ENCODE data around the gene HIF3A.
"Not testable (repeated sequence)": the region's sequence is repeated elsewhere in the genome, so short reads cannot be mapped to it uniquely, and the experiment has no call there.

The HIF3A gene

GRCh38 chr19:46375476-46376067 lies 78.7 kb downstream of the HIF3A start:
- H3K9me3 Mint-ChIP-seq, H3K36me3 Mint-ChIP-seq, H3K27ac Mint-ChIP-seq, H3K4me3 Mint-ChIP-seq, H3K27me3 Mint-ChIP-seq: not testable (repeated sequence)
- peaks cover 17% of the 10 kb centered on the region for H3K4me1 Mint-ChIP-seq

- Mint-ChIP-seq H3K4me1 (peaks cover 15% of the 10 kb centered on the region), H3K27me3 (no peaks in the 10 kb centered on the region), H3K27ac (no peak overlapping the region), H3K9me3 (no peaks in the 10 kb centered on the region), H3K36me3 (peaks cover 15% of the 10 kb centered on the region), H3K4me3 (no peak overlapping the region)
Measured at GRCh38 chr19:46376241-46377153, 79.7 kb downstream of the HIF3A start.

DNA sequence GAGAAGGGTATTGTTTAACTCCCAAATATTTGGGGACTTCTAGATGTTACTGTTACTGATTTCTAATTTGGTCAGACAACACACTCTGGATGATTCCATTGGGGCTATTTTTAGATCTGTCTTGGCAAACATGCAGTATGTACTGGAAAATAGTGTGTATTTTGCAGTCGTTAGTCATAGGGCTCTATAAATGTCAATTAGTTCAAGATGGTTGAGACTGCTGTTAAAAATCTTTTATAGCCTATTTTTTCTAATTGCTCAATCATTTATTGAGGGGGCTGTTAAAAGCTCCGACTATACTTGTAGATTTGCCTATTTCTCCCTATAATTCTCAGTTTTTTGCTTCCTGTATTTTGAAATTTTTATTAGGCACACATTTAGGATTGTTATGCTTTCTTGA lies 81.4 kb downstream of the HIF3A start:
- Mint-ChIP-seq H3K27me3 (no peaks in the 10 kb centered on the region), H3K9me3 (no peaks in the 10 kb centered on the region), H3K4me3 (no peak overlapping the region), H3K36me3 (peaks cover 15% of the 10 kb centered on the region), H3K4me1 (peaks cover 11% of the 10 kb centered on the region), H3K27ac (no peak overlapping the region)

GRCh38 chr19:46380690-46381089 lies 83.8 kb downstream of the HIF3A start:
- H3K36me3 Mint-ChIP-seq, result peaks cover 16% of the 10 kb centered on the region
- no peaks in the 10 kb centered on the region for H3K9me3 Mint-ChIP-seq
- no peak overlapping the region for H3K27ac Mint-ChIP-seq
- no peak overlapping the region for H3K4me3 Mint-ChIP-seq
- no peaks in the 10 kb centered on the region for H3K27me3 Mint-ChIP-seq
- peaks cover 11% of the 10 kb centered on the region for H3K4me1 Mint-ChIP-seq

GRCh38 chr19:46381346-46381745 lies 84.5 kb downstream of the HIF3A start:
- Mint-ChIP-seq H3K27me3 (no peaks in the 10 kb centered on the region), H3K9me3 (no peaks in the 10 kb centered on the region), H3K4me3 (no peak overlapping the region), H3K27ac (peak overlapping the region; percentile 23), H3K4me1 (peaks cover 11% of the 10 kb centered on the region), H3K36me3 (peaks cover 17% of the 10 kb centered on the region)

DNA sequence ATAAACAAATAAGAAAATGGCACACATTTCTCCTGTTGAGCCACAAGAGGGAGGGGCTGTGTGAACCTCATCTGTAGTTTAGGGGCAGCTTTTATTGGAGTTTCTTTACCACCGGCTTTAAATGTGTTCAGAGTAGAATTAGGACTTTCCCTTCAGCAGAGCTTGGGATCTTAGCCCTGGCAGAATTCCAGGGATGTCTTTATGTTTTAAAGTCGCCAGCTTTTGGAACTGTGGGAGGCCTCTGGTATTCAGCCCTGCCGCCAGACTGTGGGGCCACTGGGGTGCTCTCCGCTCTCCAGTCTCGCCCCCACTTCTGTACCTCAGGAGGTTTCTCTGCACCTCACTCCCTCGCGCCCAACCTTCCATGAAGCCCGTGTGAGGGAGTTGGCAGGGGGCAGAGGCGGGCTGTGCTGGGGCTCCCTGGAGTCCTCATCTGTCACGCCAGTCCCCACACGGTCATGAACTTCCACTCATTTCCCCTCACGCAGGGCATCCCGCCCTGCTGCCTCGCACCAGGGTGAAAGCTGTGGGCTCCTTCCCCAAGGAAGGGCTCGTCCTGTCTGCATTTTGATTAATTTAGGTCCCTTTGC lies 85.0 kb downstream of the HIF3A start:
- Mint-ChIP-seq H3K27ac (peak overlapping the region; percentile 23), H3K4me3 (no peak overlapping the region), H3K27me3 (no peaks in the 10 kb centered on the region), H3K4me1 (peaks cover 11% of the 10 kb centered on the region), H3K9me3 (no peaks in the 10 kb centered on the region), H3K36me3 (peaks cover 18% of the 10 kb centered on the region)

DNA sequence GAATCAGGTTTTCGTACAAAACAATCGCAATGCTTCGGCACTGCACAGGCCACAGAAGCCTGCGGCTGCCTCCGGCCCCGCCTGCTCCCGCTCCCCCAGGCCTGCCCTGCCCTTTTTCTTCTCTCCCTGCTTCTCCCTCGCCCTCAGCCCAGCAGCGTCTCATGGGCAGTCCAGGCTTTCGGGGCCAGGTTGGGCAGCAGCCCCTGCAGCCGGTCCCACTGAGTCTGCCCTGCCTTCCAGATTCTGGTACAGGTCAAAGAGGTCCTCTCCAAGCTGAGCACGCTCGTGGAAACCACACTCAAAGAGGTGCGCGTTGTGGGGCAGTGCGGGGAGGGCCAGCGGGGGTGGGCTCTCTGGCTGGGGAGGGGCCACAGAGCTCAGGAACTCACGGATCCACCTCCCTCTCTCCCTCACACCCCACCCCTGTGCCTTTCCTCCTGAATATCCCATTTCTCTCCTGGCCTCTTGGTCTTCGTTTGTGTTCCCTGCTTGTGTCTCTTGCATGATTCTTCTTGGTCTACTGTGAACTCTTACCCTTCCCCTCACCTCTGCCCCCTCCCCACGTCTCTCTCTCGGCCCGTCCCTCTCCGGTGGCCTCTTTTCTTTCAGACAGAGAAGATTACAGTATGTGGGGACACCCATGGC lies 86.5 kb downstream of the HIF3A start:
- Mint-ChIP-seq H3K27ac (no peak overlapping the region), H3K27me3 (no peaks in the 10 kb centered on the region), H3K36me3 (peaks cover 23% of the 10 kb centered on the region), H3K9me3 (no peaks in the 10 kb centered on the region), H3K4me3 (no peak overlapping the region), H3K4me1 (peaks cover 11% of the 10 kb centered on the region)

DNA sequence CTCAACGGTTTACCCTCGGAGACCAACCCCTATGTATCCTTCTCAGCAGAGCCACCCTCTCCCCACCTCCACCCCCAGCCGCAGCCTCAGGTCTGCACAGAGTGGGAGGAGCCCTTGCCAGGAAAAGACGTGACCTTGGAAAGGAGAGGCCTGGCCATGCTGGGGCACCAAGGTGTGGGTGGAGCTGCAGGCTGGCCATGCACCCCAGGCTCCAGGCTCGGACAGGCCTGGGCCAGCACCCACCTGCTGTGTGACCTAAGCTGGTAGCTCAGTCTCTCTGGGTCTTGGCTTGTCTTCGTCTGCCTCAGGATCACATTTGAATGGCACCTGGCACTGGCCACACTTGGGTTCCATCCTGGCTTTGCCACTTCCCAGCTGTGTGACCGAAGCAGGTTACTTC lies 87.0 kb downstream of the HIF3A start:
- Mint-ChIP-seq H3K9me3 (no peaks in the 10 kb centered on the region), H3K27ac (no peak overlapping the region), H3K4me3 (no peak overlapping the region), H3K36me3 (peaks cover 23% of the 10 kb centered on the region), H3K27me3 (no peaks in the 10 kb centered on the region), H3K4me1 (peaks cover 8% of the 10 kb centered on the region)

DNA sequence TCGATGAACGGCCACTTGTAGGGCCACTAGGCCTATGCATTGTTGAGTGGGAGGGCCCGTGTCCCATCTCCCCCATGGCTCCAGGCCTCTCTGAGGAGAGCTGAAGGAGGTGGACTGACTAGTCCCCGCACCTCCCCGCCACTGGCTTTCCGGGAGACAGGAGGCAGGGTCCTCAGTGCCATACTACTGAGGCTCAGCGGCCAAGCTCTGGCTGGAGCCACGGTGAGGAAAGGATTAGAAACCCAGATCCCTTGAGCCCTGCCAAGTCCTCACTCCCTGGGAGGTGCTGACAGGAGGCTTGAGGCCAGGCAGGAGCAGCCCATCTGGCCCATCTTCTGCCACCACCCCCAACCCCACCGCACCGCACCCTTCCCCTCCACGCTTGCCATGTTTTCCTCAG lies 87.6 kb downstream of the HIF3A start:
- Mint-ChIP-seq H3K4me3 (no peak overlapping the region), H3K9me3 (no peaks in the 10 kb centered on the region)

GRCh38 chr19:46385636-46386035 lies 88.8 kb downstream of the HIF3A start:
- H3K27ac Mint-ChIP-seq, result no peak overlapping the region
- H3K9me3 Mint-ChIP-seq, result no peaks in the 10 kb centered on the region
- no peak overlapping the region for H3K4me3 Mint-ChIP-seq
- no peaks in the 10 kb centered on the region for H3K27me3 Mint-ChIP-seq
- H3K36me3 Mint-ChIP-seq, result peaks cover 21% of the 10 kb centered on the region
- peaks cover 4% of the 10 kb centered on the region for H3K4me1 Mint-ChIP-seq

More for the DNA sequence above, 87.6 kb downstream of the HIF3A start:
- peaks cover 8% of the 10 kb centered on the region for H3K4me1 Mint-ChIP-seq
- no peaks in the 10 kb centered on the region for H3K27me3 Mint-ChIP-seq
- H3K27ac Mint-ChIP-seq, result no peak overlapping the region
- peaks cover 23% of the 10 kb centered on the region for H3K36me3 Mint-ChIP-seq

DNA sequence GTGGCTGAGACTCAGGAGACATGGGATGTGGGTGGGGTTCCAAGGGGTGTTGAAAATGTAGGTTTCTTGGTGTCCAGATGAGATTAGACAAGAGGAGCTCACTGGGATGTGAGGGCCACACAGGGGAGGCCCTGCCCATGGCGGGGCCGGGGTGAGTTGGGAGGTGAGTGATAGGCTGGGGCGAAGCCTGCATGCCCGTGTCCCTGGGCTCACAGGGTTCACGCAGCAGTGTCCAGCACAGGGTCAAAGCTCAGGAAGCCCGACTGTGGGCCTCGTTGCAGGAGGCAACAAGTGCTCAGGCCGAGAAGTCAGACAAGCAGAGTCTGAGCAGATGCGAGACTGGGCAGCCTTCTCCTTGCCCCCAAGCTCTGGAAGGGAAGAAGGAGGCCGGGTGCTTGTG lies 89.3 kb downstream of the HIF3A start:
- H3K4me3 Mint-ChIP-seq, result no peak overlapping the region
- peaks cover 16% of the 10 kb centered on the region for H3K36me3 Mint-ChIP-seq
- no peaks in the 10 kb centered on the region for H3K27me3 Mint-ChIP-seq
- H3K4me1 Mint-ChIP-seq, result no peaks in the 10 kb centered on the region
- H3K27ac Mint-ChIP-seq, result no peak overlapping the region
- H3K9me3 Mint-ChIP-seq, result no peaks in the 10 kb centered on the region

- peaks cover 16% of the 10 kb centered on the region for H3K36me3 Mint-ChIP-seq
- no peaks in the 10 kb centered on the region for H3K9me3 Mint-ChIP-seq
- no peaks in the 10 kb centered on the region for H3K4me1 Mint-ChIP-seq
- no peaks in the 10 kb centered on the region for H3K27me3 Mint-ChIP-seq
- H3K4me3 Mint-ChIP-seq, result no peak overlapping the region
- H3K27ac Mint-ChIP-seq, result no peak overlapping the region
Measured at GRCh38 chr19:46386996-46387712, 90.3 kb downstream of the HIF3A start.

DNA sequence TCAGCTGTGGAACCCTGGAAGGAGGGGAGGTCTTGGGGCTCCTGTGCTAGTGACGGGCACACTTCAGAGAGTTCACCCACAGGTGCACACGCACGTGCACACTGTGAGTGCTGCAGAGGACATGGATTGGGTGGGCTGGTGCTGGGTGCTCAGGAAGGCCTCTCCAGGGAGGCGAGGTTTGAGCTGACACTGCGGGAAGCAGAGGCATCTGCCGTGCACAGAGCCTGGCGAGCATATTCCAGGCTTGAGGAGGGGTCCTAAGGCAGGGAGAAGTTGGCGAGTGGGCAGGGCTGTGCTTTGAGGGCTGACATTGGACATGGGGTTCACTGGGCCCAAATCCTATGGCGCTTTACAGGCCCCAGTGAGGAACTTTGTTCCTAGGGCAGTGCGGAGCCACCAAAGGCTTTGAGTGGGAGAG lies 90.9 kb downstream of the HIF3A start:
- peaks cover 19% of the 10 kb centered on the region for H3K36me3 Mint-ChIP-seq
- no peaks in the 10 kb centered on the region for H3K9me3 Mint-ChIP-seq
- no peaks in the 10 kb centered on the region for H3K27me3 Mint-ChIP-seq

GRCh38 chr19:46388311-46389095 lies 91.7 kb downstream of the HIF3A start:
- Mint-ChIP-seq H3K4me3 (no peak overlapping the region), H3K36me3 (peaks cover 20% of the 10 kb centered on the region), H3K27me3 (no peaks in the 10 kb centered on the region), H3K27ac (no peak overlapping the region), H3K4me1 (peaks cover 6% of the 10 kb centered on the region), H3K9me3 (no peaks in the 10 kb centered on the region)

More for the DNA sequence above, 90.9 kb downstream of the HIF3A start:
- Mint-ChIP-seq H3K4me3 (no peak overlapping the region), H3K4me1 (peaks cover 4% of the 10 kb centered on the region), H3K27ac (no peak overlapping the region)

Measured in activated naive CD4-positive, alpha-beta T cell treated with anti-CD3 and anti-CD28 coated beads, Interleukin-2, amount 50 U/mL, for 24 hours (primary cell).